Caco-2 (cell line): ENCODE data around the gene C20orf96. TPM values are rescaled to one million over a fixed set of nuclear protein-coding genes. Genes with fewer than 3 reads are reported as not detected.

Source experiments
- BruUV-seq: library from RNA; stranded (reverse); fragments of 400-500 nt; replicated peaks from 2 replicates; lab custom pipeline; 2021; lab: Mats Ljungman, UMichigan
- CTCF ChIA-PET: fragments of 300-600 bp; sonication (Branson Sonifier 250); formaldehyde crosslinking; loops from one replicate; lab custom pipeline; 2022; ENCODE audit warnings: antibody characterized with exemption; lab: Charles Lee
- POLR2A ChIA-PET: fragments of 300-600 bp; sonication (Branson Sonifier 250); formaldehyde crosslinking; loops from one replicate; lab custom pipeline; 2022; ENCODE audit warnings: antibody characterized with exemption; lab: Charles Lee
- DNase-seq, 2 experiments: peaks; one replicate each; pipeline versions ENCODE4 v3.0.0 to v3.0.0-alpha.2; 2020 to 2022
- H3K27me3 ChIP-seq: replicated peaks from 2 replicates; pipeline ENCODE4 v1.6.0; 2011; ENCODE audit warnings: low read length; ENCODE audit not compliant: control insufficient read depth, insufficient read depth
- H3K36me3 ChIP-seq: 2 replicates; pipeline ENCODE4 v1.5.1; 2011; ENCODE audit warnings: low read length; ENCODE audit not compliant: control insufficient read depth, insufficient read depth
- H3K4me1 ChIP-seq: fragments of 250-450 bp; sonication (Bioruptor Pico); 2 replicates; pipeline ENCODE4 v1.5.1; 2020; ENCODE audit warnings: mild to moderate bottlenecking
- H3K4me3 ChIP-seq: 2 replicates; pipeline ENCODE4 v1.5.1; 2011; ENCODE audit warnings: low read depth, mild to moderate bottlenecking, control low read depth, low read length
- H3K9me3 ChIP-seq: fragments of 250-450 bp; sonication (Bioruptor Pico); 2 replicates; pipeline ENCODE4 v1.5.1; 2020; ENCODE audit warnings: mild to moderate bottlenecking, moderate library complexity
- H3K27ac Mint-ChIP-seq: one replicate; pipeline ENCODE4 v1.8.0; 2022; ENCODE audit warnings: mixed read lengths; ENCODE audit not compliant: unreplicated experiment
- H3K27me3 Mint-ChIP-seq: one replicate; pipeline ENCODE4 v1.8.0; 2022; ENCODE audit warnings: mixed read lengths; ENCODE audit not compliant: insufficient read depth, unreplicated experiment
- H3K36me3 Mint-ChIP-seq: one replicate; pipeline ENCODE4 v1.8.0; 2022; ENCODE audit warnings: mild to moderate bottlenecking, mixed read lengths; ENCODE audit not compliant: insufficient read depth, unreplicated experiment
- H3K4me1 Mint-ChIP-seq: one replicate; pipeline ENCODE4 v1.8.0; 2022; ENCODE audit warnings: low read depth, mixed read lengths; ENCODE audit not compliant: unreplicated experiment
- H3K4me3 Mint-ChIP-seq: one replicate; pipeline ENCODE4 v1.8.0; 2022; ENCODE audit warnings: mild to moderate bottlenecking, moderate library complexity, mixed read lengths; ENCODE audit not compliant: unreplicated experiment
- H3K9me3 Mint-ChIP-seq: one replicate; pipeline ENCODE4 v1.8.0; 2022; ENCODE audit warnings: mixed read lengths; ENCODE audit not compliant: unreplicated experiment
- intact Hi-C: fragments of 100-400 bp; cut with micrococcal nuclease; formaldehyde crosslinking; loops from one replicate; pipeline ENCODE4 v1.10.0; 2022; ENCODE audit not compliant: unreplicated experiment
- total RNA-seq: library from RNA; stranded (reverse); gene quantifications from 2 replicates; pipeline ENCODE4 v1.2.3, GENCODE V29; 2022
- TF ChIP-seq, protein P1 (sequence below), 2 experiments: fragments of 200-600 bp in 1 of 2; IDR thresholded peaks; 1 replicate in 1 of 2; 2 replicates in 1 of 2; pipeline versions ENCODE4 v1.5.1 to v1.8.0; 2011 to 2022; ENCODE audit warnings: antibody characterized with exemption in 1 of 2, control low read depth in 1 of 2, inconsistent platforms in 1 of 2, low read depth in 1 of 2, low read length in 1 of 2, mild to moderate bottlenecking in 1 of 2, moderate library complexity in 1 of 2; ENCODE audit not compliant: insufficient read depth in 1 of 2, severe bottlenecking in 1 of 2, unreplicated experiment in 1 of 2

C20orf96 gene
- total RNA-seq, 1 experiment from 2014 or later: 11.5 TPM

GRCh38 chr20:221258-221830 is 69.2 kb downstream of the C20orf96 start:
- ChIA-PET POLR2A (no interaction called here), CTCF (no interaction called here)
- H3K36me3 Mint-ChIP-seq: no peaks in the 10 kb centered on the region
- H3K4me3 Mint-ChIP-seq: no peak overlapping the region
- intact Hi-C loops: loop anchor here (5.0 kb wide), 1 partner anchor 46 kb away; no protein-coding TSS in a partner anchor
- TF ChIP-seq, protein P1, sequence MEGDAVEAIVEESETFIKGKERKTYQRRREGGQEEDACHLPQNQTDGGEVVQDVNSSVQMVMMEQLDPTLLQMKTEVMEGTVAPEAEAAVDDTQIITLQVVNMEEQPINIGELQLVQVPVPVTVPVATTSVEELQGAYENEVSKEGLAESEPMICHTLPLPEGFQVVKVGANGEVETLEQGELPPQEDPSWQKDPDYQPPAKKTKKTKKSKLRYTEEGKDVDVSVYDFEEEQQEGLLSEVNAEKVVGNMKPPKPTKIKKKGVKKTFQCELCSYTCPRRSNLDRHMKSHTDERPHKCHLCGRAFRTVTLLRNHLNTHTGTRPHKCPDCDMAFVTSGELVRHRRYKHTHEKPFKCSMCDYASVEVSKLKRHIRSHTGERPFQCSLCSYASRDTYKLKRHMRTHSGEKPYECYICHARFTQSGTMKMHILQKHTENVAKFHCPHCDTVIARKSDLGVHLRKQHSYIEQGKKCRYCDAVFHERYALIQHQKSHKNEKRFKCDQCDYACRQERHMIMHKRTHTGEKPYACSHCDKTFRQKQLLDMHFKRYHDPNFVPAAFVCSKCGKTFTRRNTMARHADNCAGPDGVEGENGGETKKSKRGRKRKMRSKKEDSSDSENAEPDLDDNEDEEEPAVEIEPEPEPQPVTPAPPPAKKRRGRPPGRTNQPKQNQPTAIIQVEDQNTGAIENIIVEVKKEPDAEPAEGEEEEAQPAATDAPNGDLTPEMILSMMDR (IDR thresholded peaks at IDR 0.05; ENCODE audit: insufficient read depth in 1 of 2, low read depth in 1 of 2, low read length in 1 of 2, severe bottlenecking in 1 of 2, unreplicated experiment in 1 of 2): no peak
- no peak overlapping the region for H3K27ac Mint-ChIP-seq
- Histone ChIP-seq H3K36me3 (no peaks in the 10 kb centered on the region), H3K9me3 (no peaks in the 10 kb centered on the region), H3K4me3 (no peak overlapping the region), H3K27me3 (no peaks in the 10 kb centered on the region), H3K4me1 (no peaks in the 10 kb centered on the region)
- DNase-seq: no peak
- H3K4me1 Mint-ChIP-seq: no peaks in the 10 kb centered on the region
- no peaks in the 10 kb centered on the region for H3K9me3 Mint-ChIP-seq
- no TSS peak for BruUV-seq
- peaks cover 5% of the 10 kb centered on the region for H3K27me3 Mint-ChIP-seq

Other genes starting within 250 kb of the C20orf96 start
- not detected in 2 replicates for gene DEFB125, start 203.1 kb downstream of the C20orf96 start, total RNA-seq
- gene DEFB126, start 148.2 kb downstream of the C20orf96 start, total RNA-seq: not detected in 2 replicates
- not detected in 2 replicates for gene DEFB127, start 133.3 kb downstream of the C20orf96 start, total RNA-seq
- gene DEFB128, start 101.0 kb downstream of the C20orf96 start, total RNA-seq: not detected in 2 replicates
- not detected in 2 replicates for gene DEFB129, start 63.5 kb downstream of the C20orf96 start, total RNA-seq
- gene DEFB132, start 33.0 kb downstream of the C20orf96 start, total RNA-seq: not detected in 2 replicates
- 34.4 and 37.2 TPM in 2 replicates for gene ZCCHC3, start 6.8 kb upstream of the C20orf96 start, total RNA-seq
- 13.9 and 14.7 TPM in 2 replicates for gene SOX12, start 34.8 kb upstream of the C20orf96 start, total RNA-seq
- gene NRSN2, start 56.4 kb upstream of the C20orf96 start, total RNA-seq: 24.6 and 27.5 TPM in 2 replicates
- 113 and 132 TPM in 2 replicates for gene TRIB3, start 90.0 kb upstream of the C20orf96 start, total RNA-seq
- 103 and 111 TPM in 2 replicates for gene RBCK1, start 117.5 kb upstream of the C20orf96 start, total RNA-seq
- 30.0 and 35.8 TPM in 2 replicates for gene TBC1D20, start 171.8 kb upstream of the C20orf96 start, total RNA-seq